ENCODE data around the gene MYBPH.

- TF ChIP-seq CTCF (IDR thresholded peaks at IDR 0.05; ENCODE audit: borderline replicate concordance, extremely low read depth, low read length, poor library complexity, severe bottlenecking) = no peak
- no peak for TF ChIP-seq EZH2 (IDR thresholded peaks at IDR 0.05; ENCODE audit: borderline replicate concordance, low read depth, low read length, severe bottlenecking)
Measured at GRCh38 chr1:203130358-203130985, 45.2 kb downstream of the MYBPH start.

All from DND-41 (cell line).